B cell (primary cell): ENCODE results near the gene P3H3. TPM values are rescaled to one million over a fixed set of nuclear protein-coding genes. Genes with fewer than 3 reads are reported as not detected.

Experiments used
- ATAC-seq: fragments of 200-7000 bp; cut with Tn5 transposase; one replicate; pipeline ENCODE4 v1.10.0; 2021; ENCODE audit warnings: low read depth, mild to moderate bottlenecking, moderate number of reproducible peaks, moderate library complexity
- CTCF ChIA-PET: fragments of 350-600 bp; sonication (Branson Sonifier 250); formaldehyde crosslinking; loops from one replicate; lab custom pipeline; 2021; ENCODE audit warnings: antibody characterized with exemption, inconsistent platforms; lab: Charles Lee
- POLR2A ChIA-PET: fragments of 350-600 bp; sonication (Branson Sonifier 250); formaldehyde crosslinking; loops from one replicate; lab custom pipeline; 2021; ENCODE audit warnings: antibody characterized with exemption; lab: Charles Lee
- DNase-seq: peaks from one replicate; pipeline ENCODE4 v3.0.0; 2013
- H2AFZ ChIP-seq: 2 replicates; pipeline ENCODE4 v1.6.1; 2012; ENCODE audit warnings: mild to moderate bottlenecking, low read depth, low read length; ENCODE audit not compliant: insufficient read depth, poor library complexity, severe bottlenecking
- H3K27ac ChIP-seq, 2 donors: 1 replicate in 1 of 2; 2 replicates in 1 of 2; pipeline ENCODE4 v1.5.1; 2012 to 2013; ENCODE audit warnings: low read length in 2 of 2, mild to moderate bottlenecking in 2 of 2, moderate library complexity in 1 of 2
- H3K27me3 ChIP-seq, 4 experiments: fragments of 200-600 bp in 1 of 4; sonication (generic) in 1 of 4; replicated peaks in 1 of 4; 1 replicate in 2 of 4; 2 replicates in 2 of 4; pipeline versions ENCODE4 v1.6.1 to v1.7.0; 2013 to 2016; ENCODE audit warnings: low read length in 3 of 4, mild to moderate bottlenecking in 2 of 4, mixed read lengths in 1 of 4, moderate library complexity in 1 of 4; ENCODE audit not compliant: insufficient read depth in 4 of 4, control insufficient read depth in 3 of 4; ENCODE audit errors: control extremely low read depth in 1 of 4
- H3K36me3 ChIP-seq, 2 experiments: replicated peaks in 1 of 2; 1 replicate in 1 of 2; 2 replicates in 1 of 2; pipeline versions ENCODE4 v1.6.1 to v1.7.1; 2013; ENCODE audit warnings: low read length in 1 of 2; ENCODE audit not compliant: insufficient read depth in 2 of 2, control insufficient read depth in 1 of 2; ENCODE audit errors: control extremely low read depth in 1 of 2, extremely low read depth in 1 of 2
- H3K4me1 ChIP-seq, 2 donors: fragments of 200-600 bp in 1 of 2; sonication (generic) in 1 of 2; 1 replicate in 1 of 2; 2 replicates in 1 of 2; pipeline versions ENCODE4 v1.5.1 to v1.6.1; 2013 to 2017; ENCODE audit warnings: low read length in 2 of 2; ENCODE audit not compliant: control insufficient read depth in 2 of 2, insufficient read depth in 2 of 2
- H3K4me2 ChIP-seq: replicated peaks from 2 replicates; pipeline ENCODE3; 2012; ENCODE audit warnings: mild to moderate bottlenecking, low read depth, low read length; ENCODE audit not compliant: poor library complexity, severe bottlenecking
- H3K4me3 ChIP-seq, 5 experiments: fragments of 200-600 bp in 1 of 5; sonication (generic) in 1 of 5; 1 replicate in 3 of 5; 2 replicates in 2 of 5; pipeline versions ENCODE4 v1.5.1 to v1.7.0; 2011 to 2016; ENCODE audit warnings: low read length in 4 of 5, mild to moderate bottlenecking in 4 of 5, low read depth in 2 of 5, control low read depth in 1 of 5, moderate library complexity in 1 of 5; ENCODE audit not compliant: insufficient read depth in 1 of 5; ENCODE audit errors: control extremely low read depth in 1 of 5, extremely low read depth in 1 of 5
- H3K79me2 ChIP-seq: fragments of 200-600 bp; sonication (generic); one replicate; pipeline ENCODE4 v1.6.0; 2016; ENCODE audit warnings: low read length; ENCODE audit not compliant: control insufficient read depth, insufficient read depth
- H3K9ac ChIP-seq: fragments of 200-600 bp; sonication (generic); 2 replicates; pipeline ENCODE4 v1.6.1; 2017; ENCODE audit warnings: mild to moderate bottlenecking, low read length, moderate library complexity
- H3K9me3 ChIP-seq, 3 donors: one replicate each; pipeline versions ENCODE4 v1.6.1 to v1.7.1; 2013; ENCODE audit warnings: low read length in 2 of 3; ENCODE audit not compliant: control insufficient read depth in 2 of 3, insufficient read depth in 1 of 3; ENCODE audit errors: control extremely low read depth in 1 of 3
- H4K20me1 ChIP-seq: 2 replicates; pipeline ENCODE4 v1.6.0; 2012; ENCODE audit warnings: mild to moderate bottlenecking, low read length; ENCODE audit not compliant: insufficient read depth, control insufficient read depth, poor library complexity, severe bottlenecking
- H3K27ac Mint-ChIP-seq: one replicate; pipeline ENCODE4 v1.8.0; 2021; ENCODE audit warnings: mixed read lengths
- H3K27me3 Mint-ChIP-seq: one replicate; pipeline ENCODE4 v1.8.0; 2021; ENCODE audit warnings: mixed read lengths
- H3K4me1 Mint-ChIP-seq: one replicate; pipeline ENCODE4 v1.8.0; 2021; ENCODE audit warnings: mixed read lengths
- H3K4me3 Mint-ChIP-seq: one replicate; pipeline ENCODE4 v1.8.0; 2021; ENCODE audit warnings: mixed read lengths
- H3K9me3 Mint-ChIP-seq: one replicate; pipeline ENCODE4 v1.8.0; 2022; ENCODE audit warnings: mixed read lengths; ENCODE audit not compliant: insufficient read depth
- EZH2 ChIP-seq: IDR thresholded peaks from 2 replicates; pipeline ENCODE4 v1.6.1; 2012; ENCODE audit warnings: borderline replicate concordance, low read depth, mild to moderate bottlenecking, moderate library complexity, low read length; ENCODE audit not compliant: insufficient read depth, poor library complexity, severe bottlenecking
- WGBS: methylation state at CpG from one replicate; pipeline ENCODE4 v1.1.5; 2013; ENCODE audit warnings: missing lambda C conversion rate; ENCODE audit not compliant: insufficient coverage; 5-methylcytosine and 5-hydroxymethylcytosine counted together
- intact Hi-C: fragments of 100-400 bp; cut with micrococcal nuclease; formaldehyde crosslinking; loops from one replicate; pipeline ENCODE4 v1.10.0; 2022
- polyA plus RNA-seq: library from polyadenylated mRNA; depleted of rRNA; stranded (reverse); fragments of >200 nt; gene quantifications from 2 replicates; pipeline ENCODE4 v1.2.3, GENCODE V29; 2012
- total RNA-seq, 2 donors: library from RNA; stranded (reverse); fragments of 120-200 nt in 1 of 2; gene quantifications; 1 replicate in 1 of 2; 2 replicates in 1 of 2; pipeline versions ENCODE4 v1.2.3 to v1.2.4, GENCODE V29; 2013 to 2022
- TF ChIP-seq, protein P1 (sequence below): fragments of 200-600 bp; IDR thresholded peaks from one replicate; pipeline ENCODE4 v1.8.0; 2022; ENCODE audit warnings: antibody characterized with exemption, mild to moderate bottlenecking

Gene P3H3
- total and polyA plus RNA-seq, 2 donors (not counting 1 experiment from before 2014, with no cell fraction given): 0.09 TPM; not detected in 1

- Histone ChIP-seq H3K27ac (no peak overlapping the region), H4K20me1 (no peaks in the 10 kb centered on the region), H3K9me3 (no peaks in the 10 kb centered on the region), H3K36me3 (no peaks in the 10 kb centered on the region), H3K4me1 (peaks cover 13 to 19% of the 10 kb centered on the region in 2 donors), H3K27me3 (peaks cover 0 to 42% (median 4%) of the 10 kb centered on the region in 4 experiments), H3K4me2 (no peak overlapping the region), H3K79me2 (no peaks in the 10 kb centered on the region), H2AFZ (no peak overlapping the region), H3K4me3 (no peak overlapping the region), H3K9ac (no peak overlapping the region)
- peaks cover 42% of the 10 kb centered on the region for H3K27me3 Mint-ChIP-seq
- peaks cover 13% of the 10 kb centered on the region for H3K4me1 Mint-ChIP-seq
- DNase-seq (no peak), ATAC-seq (no peak)
- ChIA-PET CTCF (interaction anchor here (0.7 kb wide), 1 partner anchor 40 kb away, joined by 3 read pairs; no protein-coding TSS in a partner anchor), POLR2A (no interaction called here)
- TF ChIP-seq, protein P1, sequence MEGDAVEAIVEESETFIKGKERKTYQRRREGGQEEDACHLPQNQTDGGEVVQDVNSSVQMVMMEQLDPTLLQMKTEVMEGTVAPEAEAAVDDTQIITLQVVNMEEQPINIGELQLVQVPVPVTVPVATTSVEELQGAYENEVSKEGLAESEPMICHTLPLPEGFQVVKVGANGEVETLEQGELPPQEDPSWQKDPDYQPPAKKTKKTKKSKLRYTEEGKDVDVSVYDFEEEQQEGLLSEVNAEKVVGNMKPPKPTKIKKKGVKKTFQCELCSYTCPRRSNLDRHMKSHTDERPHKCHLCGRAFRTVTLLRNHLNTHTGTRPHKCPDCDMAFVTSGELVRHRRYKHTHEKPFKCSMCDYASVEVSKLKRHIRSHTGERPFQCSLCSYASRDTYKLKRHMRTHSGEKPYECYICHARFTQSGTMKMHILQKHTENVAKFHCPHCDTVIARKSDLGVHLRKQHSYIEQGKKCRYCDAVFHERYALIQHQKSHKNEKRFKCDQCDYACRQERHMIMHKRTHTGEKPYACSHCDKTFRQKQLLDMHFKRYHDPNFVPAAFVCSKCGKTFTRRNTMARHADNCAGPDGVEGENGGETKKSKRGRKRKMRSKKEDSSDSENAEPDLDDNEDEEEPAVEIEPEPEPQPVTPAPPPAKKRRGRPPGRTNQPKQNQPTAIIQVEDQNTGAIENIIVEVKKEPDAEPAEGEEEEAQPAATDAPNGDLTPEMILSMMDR: no peak
- TF ChIP-seq EZH2: no peak
- no peaks in the 10 kb centered on the region for H3K9me3 Mint-ChIP-seq
- no peak overlapping the region for H3K27ac Mint-ChIP-seq
- 87% methylated on average over 3 of the region's 4 CpGs for WGBS
- intact Hi-C loops: no loop called here
- H3K4me3 Mint-ChIP-seq: no peak overlapping the region
Measured at GRCh38 chr12:6796576-6796975, 31.6 kb upstream of the P3H3 start.

GRCh38 chr12:6799147-6799546, 29.1 kb upstream of the P3H3 start:
- H3K36me3 ChIP-seq: no peaks in the 10 kb centered on the region
- peaks cover 0 to 35% (median 4%) of the 10 kb centered on the region in 4 experiments for H3K27me3 ChIP-seq
- H3K27ac Mint-ChIP-seq: no peak overlapping the region
- ATAC-seq: no peak
- H3K79me2 ChIP-seq: no peaks in the 10 kb centered on the region
- H3K4me1 ChIP-seq: no peaks in the 10 kb centered on the region
- H3K4me3 Mint-ChIP-seq: no peak overlapping the region
- no peaks in the 10 kb centered on the region for H4K20me1 ChIP-seq
- peaks cover 35% of the 10 kb centered on the region for H3K27me3 Mint-ChIP-seq
- H2AFZ ChIP-seq: no peak overlapping the region
- no peaks in the 10 kb centered on the region for H3K9me3 ChIP-seq
- no peaks in the 10 kb centered on the region for H3K4me1 Mint-ChIP-seq
- H3K9ac ChIP-seq: no peak overlapping the region
- DNase-seq: no peak
- 90% methylated on average over 2 of the region's 5 CpGs for WGBS
- POLR2A ChIA-PET: no interaction called here
- no peak overlapping the region for H3K27ac ChIP-seq
- no peak overlapping the region for H3K4me3 ChIP-seq
- intact Hi-C loops: no loop called here
- CTCF ChIA-PET: no interaction called here
- H3K9me3 Mint-ChIP-seq: no peaks in the 10 kb centered on the region
- TF ChIP-seq, protein P1: no peak
- no peak for TF ChIP-seq EZH2
- H3K4me2 ChIP-seq: no peak overlapping the region
